Measurements from ENCODE around the gene AGAP3.

DNA sequence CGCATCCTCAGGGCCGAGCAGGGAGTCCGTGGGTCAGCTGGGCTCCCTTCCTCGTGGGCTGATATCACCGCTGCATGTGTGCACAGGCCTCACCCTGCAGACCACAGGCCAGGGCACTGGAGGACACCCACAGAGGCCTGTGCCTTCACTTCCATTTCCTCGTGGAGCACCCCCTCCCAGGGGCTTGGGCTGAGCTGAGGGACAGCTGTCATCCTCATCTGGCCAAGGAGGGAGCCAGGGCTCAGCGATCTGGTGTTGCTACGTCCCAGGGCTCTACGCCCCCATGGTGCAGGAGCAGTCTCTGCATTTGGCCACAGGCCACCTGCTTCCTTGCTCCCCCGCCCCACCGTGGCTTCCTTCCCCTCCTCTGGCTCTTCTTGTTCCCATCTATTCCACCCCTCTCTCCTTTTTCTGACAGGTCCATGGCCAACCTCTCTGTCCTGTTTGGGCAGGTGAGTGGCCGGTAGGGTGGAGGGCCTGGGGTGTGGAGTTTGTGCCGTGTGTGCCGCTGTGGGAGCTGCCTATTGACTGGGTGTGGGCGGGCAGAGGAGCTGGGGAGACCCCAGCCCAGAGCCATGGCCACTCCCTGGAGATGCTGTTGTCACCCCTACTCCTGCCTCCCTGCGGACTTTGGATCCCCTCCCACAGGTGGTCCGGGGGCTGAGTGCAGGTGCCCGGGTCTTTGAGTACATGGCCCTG, 46.3 kb upstream of the AGAP3 start:
- TF ChIP-seq POLR2AphosphoS5 (IDR thresholded peaks at IDR 0.05; ENCODE audit: low read depth, low read length) (no peak), SIN3A (IDR thresholded peaks at IDR 0.05; ENCODE audit: borderline replicate concordance, insufficient read depth, low read length) (no peak), TAF1 (IDR thresholded peaks at IDR 0.05; ENCODE audit: borderline replicate concordance, insufficient read depth, low read length) (no peak)
- TF ChIP-seq, protein P1, sequence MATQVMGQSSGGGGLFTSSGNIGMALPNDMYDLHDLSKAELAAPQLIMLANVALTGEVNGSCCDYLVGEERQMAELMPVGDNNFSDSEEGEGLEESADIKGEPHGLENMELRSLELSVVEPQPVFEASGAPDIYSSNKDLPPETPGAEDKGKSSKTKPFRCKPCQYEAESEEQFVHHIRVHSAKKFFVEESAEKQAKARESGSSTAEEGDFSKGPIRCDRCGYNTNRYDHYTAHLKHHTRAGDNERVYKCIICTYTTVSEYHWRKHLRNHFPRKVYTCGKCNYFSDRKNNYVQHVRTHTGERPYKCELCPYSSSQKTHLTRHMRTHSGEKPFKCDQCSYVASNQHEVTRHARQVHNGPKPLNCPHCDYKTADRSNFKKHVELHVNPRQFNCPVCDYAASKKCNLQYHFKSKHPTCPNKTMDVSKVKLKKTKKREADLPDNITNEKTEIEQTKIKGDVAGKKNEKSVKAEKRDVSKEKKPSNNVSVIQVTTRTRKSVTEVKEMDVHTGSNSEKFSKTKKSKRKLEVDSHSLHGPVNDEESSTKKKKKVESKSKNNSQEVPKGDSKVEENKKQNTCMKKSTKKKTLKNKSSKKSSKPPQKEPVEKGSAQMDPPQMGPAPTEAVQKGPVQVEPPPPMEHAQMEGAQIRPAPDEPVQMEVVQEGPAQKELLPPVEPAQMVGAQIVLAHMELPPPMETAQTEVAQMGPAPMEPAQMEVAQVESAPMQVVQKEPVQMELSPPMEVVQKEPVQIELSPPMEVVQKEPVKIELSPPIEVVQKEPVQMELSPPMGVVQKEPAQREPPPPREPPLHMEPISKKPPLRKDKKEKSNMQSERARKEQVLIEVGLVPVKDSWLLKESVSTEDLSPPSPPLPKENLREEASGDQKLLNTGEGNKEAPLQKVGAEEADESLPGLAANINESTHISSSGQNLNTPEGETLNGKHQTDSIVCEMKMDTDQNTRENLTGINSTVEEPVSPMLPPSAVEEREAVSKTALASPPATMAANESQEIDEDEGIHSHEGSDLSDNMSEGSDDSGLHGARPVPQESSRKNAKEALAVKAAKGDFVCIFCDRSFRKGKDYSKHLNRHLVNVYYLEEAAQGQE (IDR thresholded peaks at IDR 0.05; ENCODE audit: insufficient read depth in 1 of 2, low read depth in 2 of 2, low read length in 2 of 2), result no peak

Measured in PFSK-1 (cell line).